Iris pigment epithelial cell (primary cell): ENCODE results near the gene MYOF.

Source experiments
- DNase-seq: peaks from one replicate; pipeline ENCODE4 v3.0.0-alpha.2; 2011; ENCODE audit warnings: low read depth

The MYOF gene

GRCh38 chr10:93482145-93482834 lies at the start of gene MYOF:
Gene MYOF, minus strand, starts transcription at chr10:93482334. Its CDS starts 140 bp downstream, at chr10:93482194.
- peak; percentile 90 for DNase-seq

- no peak for DNase-seq
Observed at GRCh38 chr10:93518531-93518930, 36.4 kb upstream of the MYOF start.

GRCh38 chr10:93516006-93516380 lies 33.9 kb upstream of the MYOF start:
- peak; percentile 64 for DNase-seq

- peak; percentile 24 for DNase-seq
Observed at GRCh38 chr10:93515071-93516005, 33.2 kb upstream of the MYOF start.

- DNase-seq = no peak
Observed at GRCh38 chr10:93514521-93514920, 32.4 kb upstream of the MYOF start.

- DNase-seq = no peak
Observed at GRCh38 chr10:93513091-93513490, 31.0 kb upstream of the MYOF start.

- peak; percentile 76 for DNase-seq
Observed at GRCh38 chr10:93512565-93512964, 30.4 kb upstream of the MYOF start.

- DNase-seq = no peak
Observed at GRCh38 chr10:93509816-93510215, 27.7 kb upstream of the MYOF start.

- no peak for DNase-seq
Observed at GRCh38 chr10:93505075-93505474, 22.9 kb upstream of the MYOF start.

GRCh38 chr10:93503075-93503474 lies 20.9 kb upstream of the MYOF start:
- no peak for DNase-seq

- DNase-seq = no peak
Observed at GRCh38 chr10:93501650-93502049, 19.5 kb upstream of the MYOF start.

GRCh38 chr10:93498166-93498565 lies 16.0 kb upstream of the MYOF start:
- no peak for DNase-seq

- DNase-seq = peak; percentile 95
Observed at GRCh38 chr10:93496322-93497041, 14.3 kb upstream of the MYOF start, which contains the start of gene CEP55. Gene CEP55, plus strand, starts transcription at chr10:93496612. Its CDS starts 3,440 bp downstream, at chr10:93500052.

GRCh38 chr10:93495654-93496321 lies 13.7 kb upstream of the MYOF start:
- DNase-seq = no peak

GRCh38 chr10:93494494-93494893 lies 12.4 kb upstream of the MYOF start:
- no peak for DNase-seq

GRCh38 chr10:93493162-93493561 lies 11.0 kb upstream of the MYOF start:
- DNase-seq = no peak

GRCh38 chr10:93491602-93492121 lies 9.5 kb upstream of the MYOF start:
- DNase-seq = no peak

- DNase-seq = no peak
Observed at GRCh38 chr10:93488956-93489528, 6.9 kb upstream of the MYOF start.

- DNase-seq = no peak
Observed at GRCh38 chr10:93485690-93486089, 3.6 kb upstream of the MYOF start.

- no peak for DNase-seq
Observed at GRCh38 chr10:93481637-93482144, 443 bp downstream of the MYOF start.

- DNase-seq = no peak
Observed at GRCh38 chr10:93478873-93479272, 3.3 kb downstream of the MYOF start.
